SK-N-SH treated with all-trans-retinoic acid at 6 μM for 48 hours (cell line): ENCODE results near the gene UBR3.

Experiments used
- ARNTL ChIP-seq: fragments of 450-650 bp; formaldehyde crosslinking; IDR thresholded peaks from 2 replicates; pipeline ENCODE4 v1.5.0; 2020; ENCODE audit warnings: low read depth, mild to moderate bottlenecking, moderate library complexity, borderline replicate concordance
- SNAI2 ChIP-seq: fragments of 250-450 bp; sonication (Bioruptor Pico); IDR thresholded peaks from 2 replicates; pipeline ENCODE4 v1.5.0; 2020; ENCODE audit warnings: mild to moderate bottlenecking, moderate library complexity
- ZFP3 ChIP-seq: fragments of 250-450 bp; sonication (Bioruptor Pico); IDR thresholded peaks from 2 replicates; pipeline ENCODE4 v1.5.0; 2020; ENCODE audit warnings: mild to moderate bottlenecking, moderate library complexity
- ZNF565 ChIP-seq: fragments of 450-650 bp; formaldehyde crosslinking; conservative IDR thresholded peaks from 2 replicates; pipeline ENCODE4 v1.5.0; 2020; ENCODE audit warnings: low read depth, mild to moderate bottlenecking, moderate library complexity
- ZNF70 ChIP-seq: fragments of 450-650 bp; formaldehyde crosslinking; IDR thresholded peaks from 2 replicates; pipeline ENCODE4 v1.5.0; 2020; ENCODE audit warnings: mild to moderate bottlenecking, moderate library complexity
- TF ChIP-seq, protein P1 (sequence below): fragments of 250-450 bp; sonication (Bioruptor Pico); IDR thresholded peaks from 2 replicates; pipeline ENCODE4 v1.8.0; 2020; ENCODE audit warnings: mild to moderate bottlenecking, moderate library complexity, borderline replicate concordance

DNA sequence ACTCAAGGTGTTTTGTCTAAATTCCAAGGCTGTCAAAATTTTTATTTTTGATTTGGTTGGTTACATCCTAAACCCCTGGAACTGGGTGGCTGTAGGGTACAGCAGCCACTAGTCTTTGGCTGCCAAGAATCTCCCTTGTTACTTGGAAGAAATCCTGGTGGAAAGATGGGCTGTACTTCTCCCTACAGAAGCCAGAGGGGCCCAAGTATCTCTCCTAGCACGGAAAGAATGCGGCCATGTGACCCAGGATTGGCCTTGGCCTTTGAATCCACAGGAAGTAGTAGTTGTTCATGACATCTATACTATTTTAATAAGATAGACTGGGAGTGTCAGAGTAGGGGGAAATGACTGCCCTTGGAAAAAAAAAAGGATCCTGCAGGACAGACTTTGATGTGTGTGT is 296.3 kb downstream of the UBR3 start:
- TF ChIP-seq, protein P1, sequence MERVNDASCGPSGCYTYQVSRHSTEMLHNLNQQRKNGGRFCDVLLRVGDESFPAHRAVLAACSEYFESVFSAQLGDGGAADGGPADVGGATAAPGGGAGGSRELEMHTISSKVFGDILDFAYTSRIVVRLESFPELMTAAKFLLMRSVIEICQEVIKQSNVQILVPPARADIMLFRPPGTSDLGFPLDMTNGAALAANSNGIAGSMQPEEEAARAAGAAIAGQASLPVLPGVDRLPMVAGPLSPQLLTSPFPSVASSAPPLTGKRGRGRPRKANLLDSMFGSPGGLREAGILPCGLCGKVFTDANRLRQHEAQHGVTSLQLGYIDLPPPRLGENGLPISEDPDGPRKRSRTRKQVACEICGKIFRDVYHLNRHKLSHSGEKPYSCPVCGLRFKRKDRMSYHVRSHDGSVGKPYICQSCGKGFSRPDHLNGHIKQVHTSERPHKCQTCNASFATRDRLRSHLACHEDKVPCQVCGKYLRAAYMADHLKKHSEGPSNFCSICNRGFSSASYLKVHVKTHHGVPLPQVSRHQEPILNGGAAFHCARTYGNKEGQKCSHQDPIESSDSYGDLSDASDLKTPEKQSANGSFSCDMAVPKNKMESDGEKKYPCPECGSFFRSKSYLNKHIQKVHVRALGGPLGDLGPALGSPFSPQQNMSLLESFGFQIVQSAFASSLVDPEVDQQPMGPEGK: no peak
- TF ChIP-seq ZNF70 (CRISPR knock-in tag): no peak
- no peak for TF ChIP-seq SNAI2
- no peak for TF ChIP-seq ZNF565 (CRISPR knock-in tag)
- TF ChIP-seq ZFP3 (CRISPR knock-in tag): no peak
- no peak for TF ChIP-seq ARNTL (CRISPR knock-in tag)
